Upper lobe of left lung (tissue), 6 donors: ENCODE measurements around the gene NHERF1. TPM values are rescaled to one million over a fixed set of nuclear protein-coding genes. Genes with fewer than 3 reads are reported as not detected.

Experiments used
- ATAC-seq, 2 donors: fragments of 200-7000 bp; cut with Tn5 transposase; one replicate each; pipeline ENCODE4 v1.9.1; 2022; ENCODE audit warnings: mild to moderate bottlenecking in 2 of 2, moderate library complexity in 2 of 2; ENCODE audit not compliant: low FRiP score in 2 of 2
- DNase-seq, 2 donors: peaks; one replicate each; pipeline ENCODE4 v3.0.0-alpha.2; 2019 to 2020
- H3K27ac ChIP-seq, 4 donors: fragments of 200-600 bp; sonication (generic); one replicate each; pipeline ENCODE4 v1.5.1; 2016 to 2019
- H3K27me3 ChIP-seq, 4 donors: fragments of 200-600 bp; sonication (generic); one replicate each; pipeline ENCODE4 v1.5.1; 2017 to 2019
- H3K36me3 ChIP-seq, 4 donors: fragments of 200-600 bp; sonication (generic); one replicate each; pipeline ENCODE4 v1.5.1; 2016 to 2019
- H3K4me1 ChIP-seq, 4 donors: fragments of 200-600 bp; sonication (generic); one replicate each; pipeline ENCODE4 v1.5.1; 2018 to 2019
- H3K4me3 ChIP-seq, 4 donors: fragments of 200-600 bp; sonication (generic); one replicate each; pipeline ENCODE4 v1.5.1; 2017 to 2019; ENCODE audit warnings: mild to moderate bottlenecking in 2 of 4, moderate library complexity in 1 of 4
- H3K9me3 ChIP-seq, 4 donors: fragments of 200-600 bp; sonication (generic); one replicate each; pipeline ENCODE4 v1.5.1; 2018 to 2019
- EP300 ChIP-seq, 4 donors: sonication (generic); formaldehyde crosslinking; IDR thresholded peaks; one replicate each; pipeline ENCODE4 v1.5.1; 2017; ENCODE audit warnings: antibody characterized with exemption in 4 of 4, control low read depth in 2 of 4
- POLR2A ChIP-seq, 4 donors: fragments of 450-650 bp; IDR thresholded peaks; one replicate each; pipeline ENCODE4 v1.5.1; 2016 to 2017; ENCODE audit warnings: antibody characterized with exemption in 4 of 4, mild to moderate bottlenecking in 2 of 4
- POLR2AphosphoS5 ChIP-seq, 2 donors: sonication (generic); formaldehyde crosslinking; IDR thresholded peaks; one replicate each; pipeline ENCODE4 v1.5.1; 2017; ENCODE audit warnings: antibody characterized with exemption in 2 of 2
- WGBS, 2 donors: methylation state at CpG; one replicate each; pipeline ENCODE4 v1.1.5; 2017 to 2018; 5-methylcytosine and 5-hydroxymethylcytosine counted together
- total RNA-seq, 6 donors: library from RNA; depleted of rRNA in 4 of 6; stranded (reverse); fragments of >200 nt in 4 of 6; gene quantifications; one replicate each; pipeline versions ENCODE4 v1.1.0 to v1.2.1, GENCODE V29; 2016 to 2021
- TF ChIP-seq, protein P1 (sequence below), 6 experiments: fragments of 450-650 bp in 4 of 6; fragments of 200-600 bp in 2 of 6; sonication (generic) in 2 of 6; IDR thresholded peaks; one replicate each; pipeline ENCODE4 v1.5.1; 2016 to 2019; ENCODE audit warnings: antibody characterized with exemption in 6 of 6
- donor health status: DM: no; HTN: no; CAD: no; lungs with moderate emphysema.
- donor health status: DM: no; HTN: yes; CAD: no; lungs with severe emphysema.

NHERF1 gene
- total RNA-seq, 6 donors from 2014 or later = 21.6 to 49.4 (median 34.8) TPM

DNA sequence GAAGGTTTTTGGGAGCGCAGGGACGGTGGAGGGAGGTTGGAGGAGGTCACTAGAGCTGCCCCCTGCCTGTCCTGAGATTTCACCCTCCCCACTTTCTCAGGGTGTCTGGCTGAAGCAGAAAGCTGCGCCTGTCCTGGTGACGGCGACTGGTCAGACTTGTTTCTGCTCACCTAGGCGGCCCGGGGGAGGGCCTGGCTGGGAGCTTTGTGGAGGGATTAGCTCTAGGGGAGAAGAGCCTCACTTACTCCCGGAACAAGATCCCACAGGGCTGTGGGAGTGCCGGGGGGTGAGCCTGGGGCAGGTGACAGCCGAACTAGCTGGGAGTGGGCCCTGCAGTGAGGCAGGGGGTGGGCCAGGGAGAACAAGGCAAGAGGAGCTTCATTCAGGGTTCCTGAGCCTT lies 11.5 kb downstream of the NHERF1 start:
- H3K27me3 ChIP-seq = no peaks in the 10 kb centered on the region
- 57 to 76% methylated on average over 6 to 10 of the region's 10 CpGs for WGBS, 2 donors
- peaks cover 46 to 78% (median 55%) of the 10 kb centered on the region in 4 donors for H3K4me1 ChIP-seq
- peak in 1 of 2 donors; percentile 63 for DNase-seq
- H3K4me3 ChIP-seq = no peak overlapping the region
- peak overlapping the region; percentile 12 to 69 (median 42) for H3K27ac ChIP-seq
- H3K36me3 ChIP-seq = peaks cover 0 to 6% (median 2%) of the 10 kb centered on the region in 4 donors
- no peaks in the 10 kb centered on the region for H3K9me3 ChIP-seq
- TF ChIP-seq, protein P1, sequence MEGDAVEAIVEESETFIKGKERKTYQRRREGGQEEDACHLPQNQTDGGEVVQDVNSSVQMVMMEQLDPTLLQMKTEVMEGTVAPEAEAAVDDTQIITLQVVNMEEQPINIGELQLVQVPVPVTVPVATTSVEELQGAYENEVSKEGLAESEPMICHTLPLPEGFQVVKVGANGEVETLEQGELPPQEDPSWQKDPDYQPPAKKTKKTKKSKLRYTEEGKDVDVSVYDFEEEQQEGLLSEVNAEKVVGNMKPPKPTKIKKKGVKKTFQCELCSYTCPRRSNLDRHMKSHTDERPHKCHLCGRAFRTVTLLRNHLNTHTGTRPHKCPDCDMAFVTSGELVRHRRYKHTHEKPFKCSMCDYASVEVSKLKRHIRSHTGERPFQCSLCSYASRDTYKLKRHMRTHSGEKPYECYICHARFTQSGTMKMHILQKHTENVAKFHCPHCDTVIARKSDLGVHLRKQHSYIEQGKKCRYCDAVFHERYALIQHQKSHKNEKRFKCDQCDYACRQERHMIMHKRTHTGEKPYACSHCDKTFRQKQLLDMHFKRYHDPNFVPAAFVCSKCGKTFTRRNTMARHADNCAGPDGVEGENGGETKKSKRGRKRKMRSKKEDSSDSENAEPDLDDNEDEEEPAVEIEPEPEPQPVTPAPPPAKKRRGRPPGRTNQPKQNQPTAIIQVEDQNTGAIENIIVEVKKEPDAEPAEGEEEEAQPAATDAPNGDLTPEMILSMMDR (IDR thresholded peaks at IDR 0.05) = no peak
- TF ChIP-seq POLR2A (IDR thresholded peaks at IDR 0.05) = no peak
- TF ChIP-seq EP300 (IDR thresholded peaks at IDR 0.05) = no peak
- no peak for TF ChIP-seq POLR2AphosphoS5 (IDR thresholded peaks at IDR 0.05)
- ATAC-seq = no peak

DNA sequence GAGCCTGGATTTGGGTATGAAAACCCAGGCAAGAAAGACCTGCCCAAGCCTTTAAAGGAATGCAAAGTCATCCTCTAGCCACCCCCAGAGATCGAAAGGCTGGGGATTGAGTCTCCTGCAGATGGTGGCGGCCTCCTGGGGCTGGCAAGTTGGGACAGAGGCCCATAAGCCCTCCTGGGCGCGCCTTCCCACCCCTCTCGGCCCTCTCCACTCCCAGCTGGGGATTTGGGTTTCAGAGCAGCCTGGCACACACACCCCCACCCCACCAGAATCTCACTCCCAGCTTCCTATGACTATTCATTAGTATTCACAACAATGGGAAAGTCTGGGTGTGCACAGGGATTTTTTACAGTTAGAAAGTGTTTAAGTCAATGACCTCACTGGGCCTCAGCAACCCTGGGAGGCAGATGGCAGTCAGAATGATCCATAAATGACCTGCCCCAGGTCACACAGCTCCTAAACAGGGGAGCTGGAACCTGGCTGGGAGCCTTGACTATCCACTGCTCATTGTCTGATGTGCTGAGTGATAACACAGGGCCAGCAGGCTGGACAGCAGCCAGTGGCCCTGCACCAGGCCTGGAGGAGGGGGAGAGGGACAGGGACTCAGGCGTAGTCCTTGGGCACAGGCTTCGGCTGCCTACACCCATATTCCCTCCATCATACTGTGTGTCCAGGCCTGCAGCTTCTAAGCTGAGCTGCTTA lies 12.1 kb downstream of the NHERF1 start:
- ATAC-seq (no peak), DNase-seq (no peak)
- H3K36me3 ChIP-seq = peaks cover 0 to 9% (median 3%) of the 10 kb centered on the region in 4 donors
- WGBS, 2 donors = 61 to 66% methylated on average over 6 to 7 of the region's 7 CpGs
- peaks cover 46 to 72% (median 55%) of the 10 kb centered on the region in 4 donors for H3K4me1 ChIP-seq
- peak overlapping the region; percentile 12 to 69 (median 54) for H3K27ac ChIP-seq
- no peak overlapping the region for H3K4me3 ChIP-seq
- H3K9me3 ChIP-seq = no peaks in the 10 kb centered on the region
- H3K27me3 ChIP-seq = no peaks in the 10 kb centered on the region
- no peak for TF ChIP-seq POLR2A (IDR thresholded peaks at IDR 0.05)
- TF ChIP-seq POLR2AphosphoS5 (IDR thresholded peaks at IDR 0.05) = no peak
- TF ChIP-seq, protein P1 (IDR thresholded peaks at IDR 0.05) = no peak
- no peak for TF ChIP-seq EP300 (IDR thresholded peaks at IDR 0.05)

DNA sequence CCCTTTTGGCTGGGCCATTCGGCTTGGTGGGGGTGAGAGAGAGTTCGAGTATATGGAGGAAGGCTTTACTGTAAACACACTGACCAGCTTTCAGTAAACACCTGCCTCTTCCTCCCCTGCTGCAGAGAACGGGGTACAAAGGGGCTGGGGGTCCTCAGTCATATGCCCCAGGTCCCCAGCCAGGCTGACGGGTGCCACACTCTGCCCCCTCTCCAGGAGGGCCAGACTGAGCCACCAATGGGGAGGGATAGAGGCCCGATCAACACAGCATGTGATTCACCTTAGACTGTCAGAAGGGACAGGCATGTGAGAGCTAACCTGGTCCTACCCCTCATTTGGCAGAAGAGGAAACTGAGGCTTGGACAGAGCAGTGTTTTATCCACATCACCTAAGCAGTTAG lies 13.0 kb downstream of the NHERF1 start:
- Histone ChIP-seq H3K27ac (peak overlapping the region in 2 of 4 donors; percentile 45 to 69), H3K4me3 (no peak overlapping the region), H3K9me3 (no peaks in the 10 kb centered on the region), H3K4me1 (peaks cover 46 to 69% (median 55%) of the 10 kb centered on the region in 4 donors), H3K27me3 (no peaks in the 10 kb centered on the region), H3K36me3 (peaks cover 0 to 9% (median 3%) of the 10 kb centered on the region in 4 donors)
- no peak for ATAC-seq
- 50 to 63% methylated on average over 2 to 5 of the region's 5 CpGs for WGBS, 2 donors
- DNase-seq = no peak
- TF ChIP-seq EP300 (IDR thresholded peaks at IDR 0.05) (no peak), POLR2AphosphoS5 (IDR thresholded peaks at IDR 0.05) (no peak)

DNA sequence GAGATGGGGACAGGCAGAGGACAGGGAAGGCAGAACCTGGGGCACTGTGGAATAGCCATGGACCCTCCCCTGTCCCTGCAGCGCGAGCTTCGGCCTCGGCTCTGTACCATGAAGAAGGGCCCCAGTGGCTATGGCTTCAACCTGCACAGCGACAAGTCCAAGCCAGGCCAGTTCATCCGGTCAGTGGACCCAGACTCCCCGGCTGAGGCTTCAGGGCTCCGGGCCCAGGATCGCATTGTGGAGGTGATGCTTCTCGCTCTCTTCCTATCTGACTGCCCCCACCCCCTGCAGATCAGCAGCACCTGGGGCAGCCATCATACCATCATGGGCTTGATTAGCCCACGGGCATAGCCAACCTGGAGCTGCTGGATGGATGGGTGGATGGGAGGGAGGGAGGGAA lies 13.5 kb downstream of the NHERF1 start:
- Histone ChIP-seq H3K36me3 (peaks cover 0 to 11% (median 4%) of the 10 kb centered on the region in 4 donors), H3K27ac (no peak overlapping the region), H3K4me3 (no peak overlapping the region), H3K4me1 (peaks cover 45 to 63% (median 52%) of the 10 kb centered on the region in 4 donors), H3K27me3 (no peaks in the 10 kb centered on the region), H3K9me3 (no peaks in the 10 kb centered on the region)
- TF ChIP-seq POLR2A (IDR thresholded peaks at IDR 0.05) (no peak), EP300 (IDR thresholded peaks at IDR 0.05) (no peak), POLR2AphosphoS5 (IDR thresholded peaks at IDR 0.05) (no peak)
- TF ChIP-seq, protein P1 (IDR thresholded peaks at IDR 0.05) = no peak
- ATAC-seq (no peak), DNase-seq (no peak)
- 95 to 96% methylated on average over 4 to 11 of the region's 11 CpGs for WGBS, 2 donors

- DNase-seq (no peak), ATAC-seq (no peak)
- no peaks in the 10 kb centered on the region for H3K27me3 ChIP-seq
- H3K4me1 ChIP-seq = peaks cover 27 to 45% (median 37%) of the 10 kb centered on the region in 4 donors
- H3K36me3 ChIP-seq = peaks cover 0 to 19% (median 8%) of the 10 kb centered on the region in 4 donors
- H3K4me3 ChIP-seq = no peak overlapping the region
- WGBS, 2 donors = 65 to 72% methylated on average over 7 to 16 of the region's 16 CpGs
- no peak for TF ChIP-seq POLR2AphosphoS5 (IDR thresholded peaks at IDR 0.05)
- no peak for TF ChIP-seq EP300 (IDR thresholded peaks at IDR 0.05)
- no peak for TF ChIP-seq POLR2A (IDR thresholded peaks at IDR 0.05)
- TF ChIP-seq, protein P1 (IDR thresholded peaks at IDR 0.05) = no peak
- H3K27ac ChIP-seq = no peak overlapping the region
- H3K9me3 ChIP-seq = no peaks in the 10 kb centered on the region
Observed at GRCh38 chr17:74763565-74764387, 15.3 kb downstream of the NHERF1 start.
